HEK293 (cell line): Measurements from ENCODE around the gene TMEM259.

Source experiments
- KLF16 ChIP-seq: fragments of 450-650 bp; formaldehyde crosslinking; IDR thresholded peaks from 2 replicates; pipeline ENCODE4 v1.5.1; 2017; ENCODE audit warnings: missing biosample characterization, missing genetic modification characterization
- ZNF776 ChIP-seq: fragments of 450-650 bp; formaldehyde crosslinking; IDR thresholded peaks from 2 replicates; pipeline ENCODE4 v1.5.0; 2017; ENCODE audit warnings: missing biosample characterization, missing genetic modification characterization, borderline replicate concordance

DNA sequence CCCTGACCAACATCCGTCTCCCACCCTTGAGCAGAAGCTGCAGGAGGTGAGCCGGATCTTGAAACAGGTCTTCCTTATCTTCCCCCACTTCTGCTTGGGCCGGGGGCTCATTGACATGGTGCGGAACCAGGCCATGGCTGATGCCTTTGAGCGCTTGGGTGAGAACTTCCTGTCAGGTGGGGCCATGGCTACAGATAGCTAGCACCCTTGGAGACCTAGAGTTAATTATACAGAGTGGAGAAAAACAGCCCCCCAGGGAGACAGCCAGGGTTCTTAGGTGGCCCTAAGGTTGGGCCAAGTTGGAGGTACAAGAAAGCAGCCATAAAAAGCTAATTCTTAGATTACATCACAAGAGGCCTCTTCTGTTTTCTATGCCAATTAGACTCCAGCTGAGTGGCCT lies 37.2 kb upstream of the TMEM259 start:
- no peak for TF ChIP-seq KLF16 (tag by site-specific recombination)
- TF ChIP-seq ZNF776 (tag by site-specific recombination): no peak
